Medulla oblongata (tissue), 1 donor: ENCODE measurements around the gene DRD2.

Source experiments
- DNase-seq: peaks from one replicate; pipeline ENCODE4 v3.0.0-alpha.2; 2015; ENCODE audit errors: extremely low spot score

The DRD2 gene

GRCh38 chr11:113446112-113446511 is 29.1 kb downstream of the DRD2 start:
- DNase-seq: no peak

GRCh38 chr11:113444502-113445123 is 30.6 kb downstream of the DRD2 start:
- no peak for DNase-seq

GRCh38 chr11:113440816-113441215 is 34.4 kb downstream of the DRD2 start:
- DNase-seq: no peak

GRCh38 chr11:113436672-113437252 is 38.4 kb downstream of the DRD2 start:
- no peak for DNase-seq

- no peak for DNase-seq
Observed at GRCh38 chr11:113435190-113435968, 39.8 kb downstream of the DRD2 start.

GRCh38 chr11:113431746-113432145 is 43.5 kb downstream of the DRD2 start:
- DNase-seq: no peak

- no peak for DNase-seq
Observed at GRCh38 chr11:113426686-113427085, 48.5 kb downstream of the DRD2 start.

GRCh38 chr11:113420808-113421207 is 54.4 kb downstream of the DRD2 start:
- no peak for DNase-seq

- no peak for DNase-seq
Observed at GRCh38 chr11:113419454-113420003, 55.7 kb downstream of the DRD2 start.

- DNase-seq: no peak
Observed at GRCh38 chr11:113417428-113417827, 57.8 kb downstream of the DRD2 start.

- no peak for DNase-seq
Observed at GRCh38 chr11:113415343-113415742, 59.9 kb downstream of the DRD2 start.

GRCh38 chr11:113412675-113413074 is 62.5 kb downstream of the DRD2 start:
- DNase-seq: no peak

- no peak for DNase-seq
Observed at GRCh38 chr11:113411536-113411935, 63.7 kb downstream of the DRD2 start.

GRCh38 chr11:113410414-113411135 is 64.6 kb downstream of the DRD2 start:
- DNase-seq: no peak

GRCh38 chr11:113409526-113409925 is 65.7 kb downstream of the DRD2 start:
- no peak for DNase-seq

- no peak for DNase-seq
Observed at GRCh38 chr11:113408887-113409286, 66.3 kb downstream of the DRD2 start.

GRCh38 chr11:113408206-113408605 is 67.0 kb downstream of the DRD2 start:
- no peak for DNase-seq

GRCh38 chr11:113407163-113407562 is 68.0 kb downstream of the DRD2 start:
- DNase-seq: no peak

- DNase-seq: no peak
Observed at GRCh38 chr11:113405724-113406478, 69.3 kb downstream of the DRD2 start.

GRCh38 chr11:113404859-113405430 is 70.3 kb downstream of the DRD2 start:
- DNase-seq: no peak

- peak; percentile 71 for DNase-seq
Observed at GRCh38 chr11:113401718-113402117, 73.5 kb downstream of the DRD2 start.
